Measurements from ENCODE around the gene JAZF1. TPM values are rescaled to one million over a fixed set of nuclear protein-coding genes. Genes with fewer than 3 reads are reported as not detected.

The JAZF1 gene
- total and polyA plus RNA-seq, 9 of the 15 experiments (the other 6 are each of a cell fraction or from before 2014, with no cell fraction given): 0.04 to 0.64 (median 0.11) TPM; not detected in 3

DNA sequence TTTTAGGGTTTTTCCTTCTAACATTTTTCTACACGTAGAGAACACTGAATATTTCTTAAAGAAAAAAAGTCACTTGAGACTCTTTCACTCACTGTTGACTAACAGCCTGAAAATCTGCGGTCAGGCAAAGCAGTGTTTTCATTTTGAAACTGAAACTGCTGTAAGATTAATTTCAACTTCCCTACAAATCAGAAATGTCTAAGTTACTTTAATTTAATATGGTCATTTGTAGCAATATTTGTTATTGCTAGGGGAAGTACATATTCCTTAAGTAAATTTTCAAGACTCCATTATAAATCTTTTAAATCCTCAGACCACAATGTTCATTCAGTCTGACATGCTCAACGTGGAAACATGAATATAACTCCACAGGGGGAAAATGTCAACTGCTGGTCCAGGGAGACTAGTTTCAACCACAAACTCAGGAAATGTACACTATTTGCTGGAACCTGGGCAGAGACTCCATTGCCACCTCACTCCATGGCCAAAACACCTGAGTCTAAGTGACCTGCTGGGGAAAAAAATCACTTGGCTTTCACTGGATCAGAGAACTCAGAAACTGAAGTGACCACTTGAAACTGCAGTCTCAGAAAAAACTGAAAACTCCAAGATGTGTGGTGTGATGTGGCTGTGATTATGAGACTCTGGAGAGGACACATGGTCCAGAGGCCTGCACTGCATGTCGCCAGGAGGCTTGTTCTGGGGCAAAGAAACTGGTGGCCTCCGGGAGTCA is 279.4 kb downstream of the JAZF1 start (continued):
- TF ChIP-seq NONO (IDR thresholded peaks at IDR 0.05; ENCODE audit: low read depth in 2 of 2, low read length in 1 of 2): no peak
- TF ChIP-seq, protein P1, sequence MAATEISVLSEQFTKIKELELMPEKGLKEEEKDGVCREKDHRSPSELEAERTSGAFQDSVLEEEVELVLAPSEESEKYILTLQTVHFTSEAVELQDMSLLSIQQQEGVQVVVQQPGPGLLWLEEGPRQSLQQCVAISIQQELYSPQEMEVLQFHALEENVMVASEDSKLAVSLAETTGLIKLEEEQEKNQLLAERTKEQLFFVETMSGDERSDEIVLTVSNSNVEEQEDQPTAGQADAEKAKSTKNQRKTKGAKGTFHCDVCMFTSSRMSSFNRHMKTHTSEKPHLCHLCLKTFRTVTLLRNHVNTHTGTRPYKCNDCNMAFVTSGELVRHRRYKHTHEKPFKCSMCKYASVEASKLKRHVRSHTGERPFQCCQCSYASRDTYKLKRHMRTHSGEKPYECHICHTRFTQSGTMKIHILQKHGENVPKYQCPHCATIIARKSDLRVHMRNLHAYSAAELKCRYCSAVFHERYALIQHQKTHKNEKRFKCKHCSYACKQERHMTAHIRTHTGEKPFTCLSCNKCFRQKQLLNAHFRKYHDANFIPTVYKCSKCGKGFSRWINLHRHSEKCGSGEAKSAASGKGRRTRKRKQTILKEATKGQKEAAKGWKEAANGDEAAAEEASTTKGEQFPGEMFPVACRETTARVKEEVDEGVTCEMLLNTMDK (IDR thresholded peaks at IDR 0.05; ENCODE audit: borderline replicate concordance, insufficient read depth, low read depth, low read length, poor library complexity, severe bottlenecking): no peak

DNA sequence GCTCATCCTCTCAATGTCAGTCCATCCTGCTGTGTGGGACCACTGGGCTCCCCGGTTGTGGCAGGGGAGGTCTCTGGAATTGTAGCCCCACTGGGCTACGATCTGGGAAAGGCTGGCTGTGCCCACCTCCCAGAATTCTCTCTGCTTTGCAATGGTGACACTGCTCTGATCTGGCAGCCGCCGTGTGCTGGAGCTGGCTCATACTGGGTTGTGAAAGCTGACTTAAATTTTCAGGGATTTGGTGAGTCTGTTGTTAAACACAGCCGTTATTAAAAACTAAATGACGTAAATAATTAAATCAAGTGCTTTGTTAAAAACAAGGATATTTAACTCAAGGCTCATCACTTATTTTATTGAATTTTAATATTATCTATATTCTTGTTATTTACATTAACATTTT is 280.6 kb downstream of the JAZF1 start:
- no peak overlapping the region for H2AFZ ChIP-seq (ENCODE audit: low read depth, low read length)
- BruUV-seq (replicated peaks): no TSS peak
- no peak overlapping the region for H3K27ac ChIP-seq (ENCODE audit: extremely low read depth, low read depth, low read length)
- no peaks in the 10 kb centered on the region for H3K9me1 ChIP-seq (ENCODE audit: control insufficient read depth, insufficient read depth, low read length)
- H3K4me1 ChIP-seq (replicated peaks in 1 of 2; ENCODE audit: control insufficient read depth in 2 of 2, insufficient read depth in 2 of 2, low read length in 2 of 2): no peaks in the 10 kb centered on the region
- intact Hi-C loops (cut with micrococcal nuclease) (loop anchor here (10.0 kb wide), 1 partner anchor 915 kb away; no protein-coding TSS in a partner anchor), in situ Hi-C loops (cut with MboI) (no loop called here)
- WGBS (ENCODE audit: insufficient coverage, low coverage, missing lambda C conversion rate): 4% methylated on average over 6 of the region's 6 CpGs
- ATAC-seq (no peak), DNase-seq (ENCODE audit: extremely low read depth in 1 of 4, low spot score in 3 of 4) (no peak), FAIRE-seq (no peak)
- H3K9ac ChIP-seq (ENCODE audit: insufficient read depth in 1 of 2, low read depth in 2 of 2, low read length in 2 of 2): no peak overlapping the region
- H3K4me3 ChIP-seq: no peak overlapping the region
- H3K27me3 ChIP-seq (ENCODE audit: control insufficient read depth in 2 of 2, insufficient read depth in 2 of 2, low read length in 2 of 2): peaks cover 16 to 34% of the 10 kb centered on the region in 2 experiments; a peak in 4 of 5 replicates
- no peak overlapping the region for H3K4me2 ChIP-seq (ENCODE audit: insufficient read depth, low read length)
- H3K36me3 ChIP-seq (ENCODE audit: control insufficient read depth, insufficient read depth, low read length): no peaks in the 10 kb centered on the region
- 0 out of 2 replicates have a peak, but pooled peaks cover 3% of the 10 kb centered on the region for H4K20me1 ChIP-seq (replicated peaks; ENCODE audit: control insufficient read depth, insufficient read depth, low read length)
- ChIA-PET POLR2A (no interaction called here), CTCF (ENCODE audit: low intra/inter-chr PET ratio) (no interaction called here)
- no peaks in the 10 kb centered on the region for H3K9me3 ChIP-seq (replicated peaks; ENCODE audit: control insufficient read depth, insufficient read depth, low read depth, low read length)
- no peaks in the 10 kb centered on the region for H3K79me2 ChIP-seq (ENCODE audit: control insufficient read depth, insufficient read depth, low read length)
- TF ChIP-seq, protein P2, sequence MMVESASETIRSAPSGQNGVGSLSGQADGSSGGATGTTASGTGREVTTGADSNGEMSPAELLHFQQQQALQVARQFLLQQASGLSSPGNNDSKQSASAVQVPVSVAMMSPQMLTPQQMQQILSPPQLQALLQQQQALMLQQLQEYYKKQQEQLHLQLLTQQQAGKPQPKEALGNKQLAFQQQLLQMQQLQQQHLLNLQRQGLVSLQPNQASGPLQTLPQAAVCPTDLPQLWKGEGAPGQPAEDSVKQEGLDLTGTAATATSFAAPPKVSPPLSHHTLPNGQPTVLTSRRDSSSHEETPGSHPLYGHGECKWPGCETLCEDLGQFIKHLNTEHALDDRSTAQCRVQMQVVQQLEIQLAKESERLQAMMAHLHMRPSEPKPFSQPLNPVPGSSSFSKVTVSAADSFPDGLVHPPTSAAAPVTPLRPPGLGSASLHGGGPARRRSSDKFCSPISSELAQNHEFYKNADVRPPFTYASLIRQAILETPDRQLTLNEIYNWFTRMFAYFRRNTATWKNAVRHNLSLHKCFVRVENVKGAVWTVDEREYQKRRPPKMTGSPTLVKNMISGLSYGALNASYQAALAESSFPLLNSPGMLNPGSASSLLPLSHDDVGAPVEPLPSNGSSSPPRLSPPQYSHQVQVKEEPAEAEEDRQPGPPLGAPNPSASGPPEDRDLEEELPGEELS (CRISPR knock-in tag; IDR thresholded peaks at IDR 0.05; ENCODE audit: borderline replicate concordance): no peak
- TF ChIP-seq RBFOX2 (IDR thresholded peaks at IDR 0.05; ENCODE audit: low read depth, low read length) (no peak), RUNX1 (IDR thresholded peaks at IDR 0.05; ENCODE audit: low read depth) (no peak), RBM22 (IDR thresholded peaks at IDR 0.05; ENCODE audit: low read depth, low read length, poor library complexity, severe bottlenecking) (no peak), STAT5A (IDR thresholded peaks at IDR 0.05; ENCODE audit: borderline replicate concordance, low read length) (no peak), HDAC2 (IDR thresholded peaks at IDR 0.05) (no peak), BACH1 (tag; IDR thresholded peaks at IDR 0.05) (no peak), JUND (IDR thresholded peaks at IDR 0.05; ENCODE audit: borderline replicate concordance, low read depth, low read length) (no peak), JUND (tag; IDR thresholded peaks at IDR 0.05; ENCODE audit: borderline replicate concordance, low read depth, low read length) (no peak)
- TF ChIP-seq, protein P3, sequence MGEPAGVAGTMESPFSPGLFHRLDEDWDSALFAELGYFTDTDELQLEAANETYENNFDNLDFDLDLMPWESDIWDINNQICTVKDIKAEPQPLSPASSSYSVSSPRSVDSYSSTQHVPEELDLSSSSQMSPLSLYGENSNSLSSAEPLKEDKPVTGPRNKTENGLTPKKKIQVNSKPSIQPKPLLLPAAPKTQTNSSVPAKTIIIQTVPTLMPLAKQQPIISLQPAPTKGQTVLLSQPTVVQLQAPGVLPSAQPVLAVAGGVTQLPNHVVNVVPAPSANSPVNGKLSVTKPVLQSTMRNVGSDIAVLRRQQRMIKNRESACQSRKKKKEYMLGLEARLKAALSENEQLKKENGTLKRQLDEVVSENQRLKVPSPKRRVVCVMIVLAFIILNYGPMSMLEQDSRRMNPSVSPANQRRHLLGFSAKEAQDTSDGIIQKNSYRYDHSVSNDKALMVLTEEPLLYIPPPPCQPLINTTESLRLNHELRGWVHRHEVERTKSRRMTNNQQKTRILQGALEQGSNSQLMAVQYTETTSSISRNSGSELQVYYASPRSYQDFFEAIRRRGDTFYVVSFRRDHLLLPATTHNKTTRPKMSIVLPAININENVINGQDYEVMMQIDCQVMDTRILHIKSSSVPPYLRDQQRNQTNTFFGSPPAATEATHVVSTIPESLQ (CRISPR knock-in tag; IDR thresholded peaks at IDR 0.05): no peak

All from K562 (cell line).